AG10803 (cell line): ENCODE data around the gene IKZF4.
"Not testable (repeated sequence)": the region's sequence is repeated elsewhere in the genome, so short reads cannot be mapped to it uniquely, and the experiment has no call there.

ENCODE experiments used
- DNase-seq: peaks from one replicate; pipeline ENCODE4 v3.0.0; 2010; ENCODE audit warnings: low read depth
- H3K4me3 ChIP-seq: 2 replicates; pipeline ENCODE4 v1.5.1; 2011; ENCODE audit warnings: mild to moderate bottlenecking, low read length, control low read depth
- CTCF ChIP-seq: conservative IDR thresholded peaks from 2 replicates; pipeline ENCODE4 v1.5.1; 2011; ENCODE audit warnings: mild to moderate bottlenecking, low read length, control low read depth, inconsistent platforms

IKZF4 gene

GRCh38 chr12:56041552-56042429 is 20.9 kb downstream of the IKZF4 start, which contains the start of gene RPS26:
Gene RPS26, plus strand, starts transcription at chr12:56041918. Its CDS starts 249 bp downstream, at chr12:56042167.
- H3K4me3 ChIP-seq = peak within 1 kb of the TSS; percentile 70
- TF ChIP-seq CTCF = peak; percentile 35
- peak; percentile 99 for DNase-seq

GRCh38 chr12:56042430-56042813 is 21.6 kb downstream of the IKZF4 start:
- not testable (repeated sequence) for DNase-seq
- peak overlapping the region; percentile 70 for H3K4me3 ChIP-seq

GRCh38 chr12:56042843-56043242 is 22.0 kb downstream of the IKZF4 start:
- TF ChIP-seq CTCF = no peak
- H3K4me3 ChIP-seq = peak overlapping the region; percentile 70
- DNase-seq = no peak

GRCh38 chr12:56046027-56046780 is 25.4 kb downstream of the IKZF4 start:
- TF ChIP-seq CTCF = no peak
- no peak overlapping the region for H3K4me3 ChIP-seq
- no peak for DNase-seq

- TF ChIP-seq CTCF = no peak
- H3K4me3 ChIP-seq = no peak overlapping the region
- no peak for DNase-seq
Observed at GRCh38 chr12:56053407-56053893, 32.6 kb downstream of the IKZF4 start.

- H3K4me3 ChIP-seq = not testable (repeated sequence)
- DNase-seq = peak; percentile 42
Observed at GRCh38 chr12:56059964-56060363, 39.1 kb downstream of the IKZF4 start.

- no peak for TF ChIP-seq CTCF
- H3K4me3 ChIP-seq = no peak overlapping the region
- no peak for DNase-seq
Observed at GRCh38 chr12:56061982-56062381, 41.1 kb downstream of the IKZF4 start.

- DNase-seq = peak; percentile 15
- TF ChIP-seq CTCF = no peak
- H3K4me3 ChIP-seq = no peak overlapping the region
Observed at GRCh38 chr12:56062996-56063395, 42.2 kb downstream of the IKZF4 start.
